ENCODE measurements around the gene DLG3. TPM values are rescaled to one million over a fixed set of nuclear protein-coding genes. Genes with fewer than 3 reads are reported as not detected.

Gene DLG3
- polyA plus RNA-seq, 4 donors = 22.2 to 40.0 (median 32.3) TPM

DNA sequence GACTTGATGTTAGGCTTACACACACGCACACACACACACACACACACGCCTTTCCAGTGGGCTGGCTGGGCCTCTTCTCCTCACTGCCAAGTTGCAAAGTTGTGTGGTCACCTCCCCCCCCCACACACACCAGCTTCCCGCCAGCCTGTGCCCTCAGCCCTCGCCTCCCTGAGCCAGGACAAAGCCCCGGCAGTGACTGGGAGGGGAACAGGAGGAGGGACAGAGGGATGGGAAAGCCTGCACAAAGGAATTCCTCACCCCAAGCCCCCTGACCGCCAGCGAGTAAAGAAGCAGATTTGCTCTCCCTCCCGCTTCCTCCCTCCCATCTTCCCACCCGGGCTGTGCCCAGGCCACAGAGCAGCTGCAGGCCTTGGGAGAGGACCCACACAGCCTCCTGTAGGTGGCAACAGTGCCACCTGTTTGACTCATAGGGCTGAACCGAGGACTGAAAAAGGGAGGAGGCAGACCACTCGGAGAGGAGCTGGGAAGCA, 21.7 kb upstream of the DLG3 start, which contains the start of gene GDPD2:
GDPD2 (plus strand) TSS at position 464 of the 491 bp plus-strand sequence. CDS start 1,671 bp downstream, outside the sequence.
- Histone ChIP-seq H3K4me3 (ENCODE audit: low read depth in 1 of 3, low read length in 3 of 3) (peak within 1 kb of the TSS in 2 of 3 donors; percentile 56), H3K27ac (ENCODE audit: low read depth in 1 of 3, low read length in 2 of 3) (peak within 1 kb of the TSS in 2 of 3 donors; percentile 78 to 86), H3K9me3 (ENCODE audit: control insufficient read depth in 2 of 2, insufficient read depth in 1 of 2, low read depth in 1 of 2, low read length in 1 of 2) (no peaks in the 10 kb centered on the region), H3K27me3 (ENCODE audit: control insufficient read depth in 3 of 3, insufficient read depth in 3 of 3, low read length in 3 of 3) (no peaks in the 10 kb centered on the region), H3K36me3 (ENCODE audit: control insufficient read depth in 3 of 3, insufficient read depth in 2 of 3, low read depth in 1 of 3, low read length in 3 of 3) (peaks cover 0 to 3% (median 0%) of the 10 kb centered on the region in 3 donors), H3K4me1 (ENCODE audit: control insufficient read depth in 3 of 3, insufficient read depth in 2 of 3, low read depth in 1 of 3, low read length in 2 of 3) (peaks cover 0 to 8% (median 0%) of the 10 kb centered on the region in 3 donors)
- FAIRE-seq (no peak), DNase-seq (peak; percentile 73 to 75)
- WGBS, 3 donors = 24 to 38% (median 28%) methylated on average over 8 to 11 of the region's 11 CpGs

DNA sequence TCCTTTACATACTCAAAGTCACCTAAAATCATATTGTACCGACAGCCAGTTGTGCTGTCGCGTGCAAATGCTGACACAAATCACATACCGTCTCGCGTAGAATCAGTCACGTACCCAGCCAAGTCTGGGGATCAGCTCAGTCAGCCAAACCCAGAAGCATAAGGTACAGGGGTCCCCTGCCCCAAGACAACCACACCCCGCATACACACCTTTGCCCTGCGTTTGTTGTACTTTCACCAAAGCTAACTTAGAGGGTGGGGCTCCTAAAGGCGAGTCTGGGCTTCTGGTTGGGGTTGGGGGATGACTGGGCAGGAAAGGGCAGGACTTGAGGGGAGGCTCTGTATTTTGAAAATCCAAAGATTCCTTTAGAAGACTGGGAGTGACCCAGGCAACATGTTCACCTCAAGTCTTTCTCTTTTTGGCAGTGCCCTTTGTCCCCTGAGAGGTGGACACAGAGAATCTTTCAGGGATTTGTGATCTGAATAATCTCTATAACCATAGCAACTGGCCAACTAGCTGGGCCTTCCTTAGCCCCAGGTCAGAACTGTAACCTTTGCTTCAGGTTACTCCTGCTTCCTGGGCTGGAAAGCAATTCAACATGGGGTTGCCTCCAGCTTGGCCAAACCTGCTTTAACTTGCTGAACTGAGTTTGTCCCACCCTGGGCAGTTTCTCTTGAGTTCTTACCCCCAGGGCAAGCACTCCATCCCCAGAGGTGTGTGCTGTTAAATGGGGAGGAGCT, 20.5 kb upstream of the DLG3 start:
- FAIRE-seq (no peak), DNase-seq (peak; percentile 70 to 74)
- Histone ChIP-seq H3K9me3 (ENCODE audit: control insufficient read depth in 2 of 2, insufficient read depth in 1 of 2, low read depth in 1 of 2, low read length in 1 of 2) (no peaks in the 10 kb centered on the region), H3K4me3 (ENCODE audit: low read depth in 1 of 3, low read length in 3 of 3) (peak overlapping the region in 2 of 3 donors; percentile 56), H3K27ac (ENCODE audit: low read depth in 1 of 3, low read length in 2 of 3) (peak overlapping the region in 2 of 3 donors; percentile 78 to 86), H3K36me3 (ENCODE audit: control insufficient read depth in 3 of 3, insufficient read depth in 2 of 3, low read depth in 1 of 3, low read length in 3 of 3) (peaks cover 0 to 3% (median 0%) of the 10 kb centered on the region in 3 donors), H3K4me1 (ENCODE audit: control insufficient read depth in 3 of 3, insufficient read depth in 2 of 3, low read depth in 1 of 3, low read length in 2 of 3) (peaks cover 0 to 8% (median 0%) of the 10 kb centered on the region in 3 donors), H3K27me3 (ENCODE audit: control insufficient read depth in 3 of 3, insufficient read depth in 3 of 3, low read length in 3 of 3) (no peaks in the 10 kb centered on the region)
- 36 to 60% (median 47%) methylated on average over 10 of the region's 10 CpGs for WGBS, 3 donors

DNA sequence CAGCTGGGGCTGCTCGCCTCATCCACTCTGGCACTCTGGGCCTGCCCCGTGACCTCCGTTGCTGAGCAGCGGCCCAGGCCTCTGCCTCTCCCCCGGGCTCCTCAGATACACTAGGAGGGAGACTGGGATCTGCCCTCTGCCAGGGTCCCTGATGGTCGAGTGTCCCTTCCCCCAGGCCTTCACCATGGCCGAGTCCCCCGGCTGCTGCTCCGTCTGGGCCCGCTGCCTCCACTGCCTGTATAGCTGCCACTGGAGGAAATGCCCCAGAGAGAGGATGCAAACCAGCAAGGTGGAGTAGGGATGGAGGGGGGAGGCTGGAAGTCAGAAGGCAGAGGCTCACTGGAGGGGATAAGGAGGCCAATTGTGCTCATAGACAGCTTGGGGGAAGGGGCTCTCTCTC, 19.8 kb upstream of the DLG3 start:
- no peak for DNase-seq
- H3K36me3 ChIP-seq (ENCODE audit: control insufficient read depth in 3 of 3, insufficient read depth in 2 of 3, low read depth in 1 of 3, low read length in 3 of 3) = peaks cover 0 to 8% (median 0%) of the 10 kb centered on the region in 3 donors
- WGBS, 3 donors = 81 to 91% (median 90%) methylated on average over 5 to 10 of the region's 10 CpGs
- no peak for FAIRE-seq
- no peaks in the 10 kb centered on the region for H3K27me3 ChIP-seq (ENCODE audit: control insufficient read depth in 3 of 3, insufficient read depth in 3 of 3, low read length in 3 of 3)
- H3K27ac ChIP-seq (ENCODE audit: low read depth in 1 of 3, low read length in 2 of 3) = peak overlapping the region in 1 of 3 donors; percentile 86
- no peak overlapping the region for H3K4me3 ChIP-seq (ENCODE audit: low read depth in 1 of 3, low read length in 3 of 3)
- peaks cover 0 to 8% (median 0%) of the 10 kb centered on the region in 3 donors for H3K4me1 ChIP-seq (ENCODE audit: control insufficient read depth in 3 of 3, insufficient read depth in 2 of 3, low read depth in 1 of 3, low read length in 2 of 3)
- no peaks in the 10 kb centered on the region for H3K9me3 ChIP-seq (ENCODE audit: control insufficient read depth in 2 of 2, insufficient read depth in 1 of 2, low read depth in 1 of 2, low read length in 1 of 2)

DNA sequence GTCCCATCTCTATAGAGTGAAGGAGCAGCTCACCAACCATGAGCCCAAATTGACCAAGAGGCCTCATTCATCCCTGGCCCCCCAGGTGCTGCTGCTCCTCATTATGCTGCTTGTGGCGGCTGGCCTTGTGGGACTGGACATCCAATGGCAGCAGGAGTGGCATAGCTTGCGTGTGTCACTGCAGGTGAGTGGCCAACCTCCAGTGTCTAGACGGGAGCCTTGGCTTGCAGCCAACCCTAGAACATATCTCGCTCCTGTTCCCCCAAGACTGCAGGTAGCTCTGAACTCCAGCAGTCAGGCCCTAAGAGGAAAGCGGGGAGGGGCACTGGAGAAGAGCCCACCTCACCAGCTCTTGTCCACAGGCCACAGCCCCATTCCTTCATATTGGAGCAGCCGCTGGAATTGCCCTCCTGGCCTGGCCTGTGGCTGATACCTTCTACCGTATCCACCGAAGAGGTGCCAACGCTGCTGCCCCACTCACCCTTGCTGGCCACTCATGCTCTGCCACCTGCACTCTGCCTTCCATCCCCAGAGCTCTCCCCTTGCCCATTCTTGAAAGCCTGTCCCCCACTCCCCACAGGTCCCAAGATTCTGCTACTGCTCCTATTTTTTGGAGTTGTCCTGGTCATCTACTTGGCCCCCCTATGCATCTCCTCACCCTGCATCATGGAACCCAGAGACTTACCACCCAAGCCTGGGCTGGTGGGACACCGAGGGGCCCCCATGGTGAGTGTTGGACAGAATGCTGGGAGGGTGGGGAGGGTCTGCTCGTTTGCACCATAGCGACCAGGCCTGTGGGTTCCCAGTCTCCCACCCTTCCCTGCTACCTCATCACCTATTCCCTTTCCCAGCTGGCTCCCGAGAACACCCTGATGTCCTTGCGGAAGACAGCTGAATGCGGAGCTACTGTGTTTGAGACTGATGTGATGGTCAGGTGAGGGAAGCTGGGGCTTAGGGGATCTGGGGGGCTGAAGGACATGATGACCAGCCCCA, 18.1 kb upstream of the DLG3 start:
- Histone ChIP-seq H3K4me3 (ENCODE audit: low read depth in 1 of 3, low read length in 3 of 3) (no peak overlapping the region), H3K27ac (ENCODE audit: low read depth in 1 of 3, low read length in 2 of 3) (no peak overlapping the region), H3K4me1 (ENCODE audit: control insufficient read depth in 3 of 3, insufficient read depth in 2 of 3, low read depth in 1 of 3, low read length in 2 of 3) (peaks cover 0 to 8% (median 0%) of the 10 kb centered on the region in 3 donors), H3K9me3 (ENCODE audit: control insufficient read depth in 2 of 2, insufficient read depth in 1 of 2, low read depth in 1 of 2, low read length in 1 of 2) (no peaks in the 10 kb centered on the region), H3K36me3 (ENCODE audit: control insufficient read depth in 3 of 3, insufficient read depth in 2 of 3, low read depth in 1 of 3, low read length in 3 of 3) (peaks cover 0 to 11% (median 0%) of the 10 kb centered on the region in 3 donors), H3K27me3 (ENCODE audit: control insufficient read depth in 3 of 3, insufficient read depth in 3 of 3, low read length in 3 of 3) (no peaks in the 10 kb centered on the region)
- WGBS, 3 donors = 82 to 94% (median 89%) methylated on average over 10 to 15 of the region's 15 CpGs
- DNase-seq = no peak
- FAIRE-seq = no peak

DNA sequence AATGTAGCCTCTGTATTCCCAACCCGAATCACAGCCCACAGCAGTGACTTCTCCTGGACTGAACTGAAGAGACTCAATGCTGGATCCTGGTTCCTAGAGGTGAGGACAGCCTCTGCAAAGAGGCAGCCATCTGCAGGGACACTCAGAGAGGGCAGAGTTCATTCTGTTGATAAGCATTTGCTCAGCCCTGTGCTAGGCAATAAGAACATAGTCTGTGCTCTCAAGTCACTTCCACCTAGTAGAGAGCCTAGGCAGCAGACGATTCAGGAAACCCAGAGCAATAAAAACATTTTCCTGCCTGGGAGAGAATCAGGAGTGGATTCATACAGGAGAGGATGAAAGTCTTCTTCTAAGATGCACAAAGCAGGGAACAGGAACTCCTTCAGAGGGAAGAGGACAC, 17.3 kb upstream of the DLG3 start:
- Histone ChIP-seq H3K27ac (ENCODE audit: low read depth in 1 of 3, low read length in 2 of 3) (peak overlapping the region in 2 of 3 donors; percentile 39 to 61), H3K36me3 (ENCODE audit: control insufficient read depth in 3 of 3, insufficient read depth in 2 of 3, low read depth in 1 of 3, low read length in 3 of 3) (peaks cover 0 to 11% (median 0%) of the 10 kb centered on the region in 3 donors), H3K4me1 (ENCODE audit: control insufficient read depth in 3 of 3, insufficient read depth in 2 of 3, low read depth in 1 of 3, low read length in 2 of 3) (peaks cover 0 to 8% (median 0%) of the 10 kb centered on the region in 3 donors), H3K9me3 (ENCODE audit: control insufficient read depth in 2 of 2, insufficient read depth in 1 of 2, low read depth in 1 of 2, low read length in 1 of 2) (no peaks in the 10 kb centered on the region), H3K27me3 (ENCODE audit: control insufficient read depth in 3 of 3, insufficient read depth in 3 of 3, low read length in 3 of 3) (no peaks in the 10 kb centered on the region), H3K4me3 (ENCODE audit: low read depth in 1 of 3, low read length in 3 of 3) (no peak overlapping the region)
- WGBS, 3 donors = 48 to 67% (median 51%) methylated on average over 2 of the region's 2 CpGs
- FAIRE-seq (no peak), DNase-seq (peak; percentile 28 to 73)

DNA sequence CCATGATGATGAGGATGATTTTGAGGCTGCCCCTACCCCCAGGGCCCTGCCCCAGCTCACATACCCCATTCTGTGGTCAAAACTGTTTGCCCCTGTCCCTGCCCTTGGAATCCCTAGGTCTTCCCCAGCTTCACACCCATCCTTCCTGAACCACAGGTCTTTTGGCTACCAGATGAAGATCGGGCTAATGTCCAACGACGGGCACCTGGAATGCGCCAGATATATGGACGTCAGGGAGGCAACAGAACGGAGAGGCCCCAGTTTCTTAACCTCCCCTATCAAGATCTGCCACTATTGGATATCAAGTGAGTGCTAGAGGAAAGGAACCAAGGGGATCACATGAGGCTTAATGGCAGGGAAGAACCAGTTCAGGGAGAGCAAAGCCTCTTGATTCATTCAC, 14.9 kb upstream of the DLG3 start:
- 81 to 90% (median 85%) methylated on average over 6 of the region's 6 CpGs for WGBS, 3 donors
- Histone ChIP-seq H3K4me1 (ENCODE audit: control insufficient read depth in 3 of 3, insufficient read depth in 2 of 3, low read depth in 1 of 3, low read length in 2 of 3) (peaks cover 0 to 8% (median 0%) of the 10 kb centered on the region in 3 donors), H3K36me3 (ENCODE audit: control insufficient read depth in 3 of 3, insufficient read depth in 2 of 3, low read depth in 1 of 3, low read length in 3 of 3) (peaks cover 0 to 11% (median 0%) of the 10 kb centered on the region in 3 donors), H3K4me3 (ENCODE audit: low read depth in 1 of 3, low read length in 3 of 3) (no peak overlapping the region), H3K9me3 (ENCODE audit: control insufficient read depth in 2 of 2, insufficient read depth in 1 of 2, low read depth in 1 of 2, low read length in 1 of 2) (no peaks in the 10 kb centered on the region), H3K27me3 (ENCODE audit: control insufficient read depth in 3 of 3, insufficient read depth in 3 of 3, low read length in 3 of 3) (no peaks in the 10 kb centered on the region), H3K27ac (ENCODE audit: low read depth in 1 of 3, low read length in 2 of 3) (no peak overlapping the region)
- DNase-seq (no peak), FAIRE-seq (no peak)

DNA sequence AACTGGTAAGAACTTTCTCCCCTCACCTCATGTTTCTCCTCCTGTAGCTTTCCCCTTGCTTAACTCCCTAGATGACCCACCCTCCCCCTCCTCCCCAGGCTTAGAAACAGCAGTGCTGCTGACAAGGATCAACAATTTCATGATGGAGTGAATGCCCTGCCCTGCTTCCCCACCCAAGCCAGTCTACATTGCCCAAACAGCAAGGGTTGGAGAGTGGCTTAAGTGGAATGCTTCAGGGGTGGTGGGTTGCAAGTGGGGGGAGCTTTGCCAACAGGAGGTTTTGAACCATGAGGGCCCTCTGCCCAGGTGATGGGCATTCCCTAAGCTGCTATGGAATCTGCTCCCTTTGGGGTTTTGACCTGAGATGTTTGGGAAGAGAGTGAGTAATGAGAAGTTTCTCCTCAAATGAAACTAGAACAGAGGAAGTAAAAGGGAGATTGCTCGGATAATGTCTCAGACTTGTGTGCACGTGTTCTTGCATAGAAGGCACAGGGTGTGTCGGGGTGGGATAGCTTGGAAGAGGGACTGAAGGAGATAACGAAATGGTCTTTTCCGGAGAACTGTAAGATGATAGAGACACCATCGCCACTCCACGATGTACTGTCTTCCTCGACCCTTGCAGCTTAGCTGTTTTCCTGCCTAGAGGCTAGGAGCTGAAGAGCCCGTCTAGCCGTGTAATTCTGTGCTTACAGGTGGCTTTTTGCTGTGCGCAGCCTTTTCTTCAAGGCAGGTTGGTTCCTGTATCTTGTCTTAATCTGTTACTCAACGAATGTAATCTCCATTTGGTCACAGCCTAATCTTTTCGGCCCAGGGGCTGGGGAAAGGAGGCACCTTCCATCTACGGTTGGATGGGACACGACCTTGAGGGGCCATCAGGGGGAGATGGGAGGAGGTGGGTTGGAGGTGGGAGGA, 11.4 kb upstream of the DLG3 start:
- H3K27me3 ChIP-seq (ENCODE audit: control insufficient read depth in 3 of 3, insufficient read depth in 3 of 3, low read length in 3 of 3) = peaks cover 0 to 11% (median 0%) of the 10 kb centered on the region in 3 donors
- peak overlapping the region in 2 of 3 donors; percentile 2 to 70 for H3K4me3 ChIP-seq (ENCODE audit: low read depth in 1 of 3, low read length in 3 of 3)
- DNase-seq (no peak), FAIRE-seq (no peak)
- WGBS, 3 donors = 49 to 69% (median 62%) methylated on average over 15 of the region's 15 CpGs
- H3K4me1 ChIP-seq (ENCODE audit: control insufficient read depth in 3 of 3, insufficient read depth in 2 of 3, low read depth in 1 of 3, low read length in 2 of 3) = peaks cover 0 to 10% (median 0%) of the 10 kb centered on the region in 3 donors
- peaks cover 0 to 9% (median 0%) of the 10 kb centered on the region in 3 donors for H3K36me3 ChIP-seq (ENCODE audit: control insufficient read depth in 3 of 3, insufficient read depth in 2 of 3, low read depth in 1 of 3, low read length in 3 of 3)
- no peaks in the 10 kb centered on the region for H3K9me3 ChIP-seq (ENCODE audit: control insufficient read depth in 2 of 2, insufficient read depth in 1 of 2, low read depth in 1 of 2, low read length in 1 of 2)
- peak overlapping the region in 2 of 3 donors; percentile 21 to 77 for H3K27ac ChIP-seq (ENCODE audit: low read depth in 1 of 3, low read length in 2 of 3)

Measured in small intestine (tissue), 7 donors.